GM13977 (cell line): ENCODE results near the gene TEN1.
"Not testable (repeated sequence)": the region's sequence is repeated elsewhere in the genome, so short reads cannot be mapped to it uniquely, and the experiment has no call there.

Experiments
- DNase-seq: peaks from one replicate; pipeline ENCODE4 v3.0.0; 2012; ENCODE audit warnings: low spot score
- CTCF ChIP-seq: IDR thresholded peaks from 2 replicates; pipeline ENCODE4 v1.5.1; 2012; ENCODE audit warnings: mild to moderate bottlenecking, control low read depth; ENCODE audit not compliant: insufficient read depth; ENCODE audit errors: extremely low read depth, missing control alignments
- in situ Hi-C: fragments of 300-500 bp; cut with MboI; formaldehyde crosslinking; loops from one replicate; pipeline ENCODE4 v1.12.0; 2022; ENCODE audit warnings: low sequenced_read_pairs, low pct_unique_long_range_greater_than_20kb, mixed read lengths, inconsistent platforms; ENCODE audit not compliant: unreplicated experiment

The TEN1 gene

GRCh38 chr17:76040376-76040775, 61.3 kb downstream of the TEN1 start:
- no peak for DNase-seq
- in situ Hi-C loops = no loop called here
- TF ChIP-seq CTCF = no peak

- in situ Hi-C loops, DNase-seq: not testable (repeated sequence)
These were observed 63.8 kb downstream of the TEN1 start for GRCh38 chr17:76042868-76043267.

GRCh38 chr17:76044475-76045007, 65.5 kb downstream of the TEN1 start:
- in situ Hi-C loops, DNase-seq: not testable (repeated sequence)

GRCh38 chr17:76046064-76046463, 67.0 kb downstream of the TEN1 start:
- TF ChIP-seq CTCF = no peak
- in situ Hi-C loops = no loop called here
- no peak for DNase-seq

GRCh38 chr17:76048025-76048605, 69.1 kb downstream of the TEN1 start:
- DNase-seq = no peak
- in situ Hi-C loops = no loop called here

GRCh38 chr17:76048711-76049110, 69.7 kb downstream of the TEN1 start:
- TF ChIP-seq CTCF = no peak
- in situ Hi-C loops = no loop called here
- DNase-seq = no peak

More at GRCh38 chr17:76048025-76048605, 69.1 kb downstream of the TEN1 start:
- no peak for TF ChIP-seq CTCF

- TF ChIP-seq CTCF = no peak
- DNase-seq = no peak
- in situ Hi-C loops = no loop called here
These were observed 70.2 kb downstream of the TEN1 start for GRCh38 chr17:76049239-76049638.

GRCh38 chr17:76049836-76050537, 70.9 kb downstream of the TEN1 start:
- in situ Hi-C loops = no loop called here
- no peak for DNase-seq
- TF ChIP-seq CTCF = no peak
